Right lobe of liver (tissue), 4 donors: ENCODE measurements around the gene BOC.

ENCODE experiments used
- CTCF ChIP-seq, 4 donors: fragments of 200-600 bp in 3 of 4; fragments of 450-650 bp in 1 of 4; IDR thresholded peaks; one replicate each; pipeline versions ENCODE4 v1.5.1 to v1.8.0; 2016 to 2022; ENCODE audit warnings: antibody characterized with exemption in 4 of 4, mild to moderate bottlenecking in 2 of 4
- POLR2A ChIP-seq: fragments of 450-650 bp; IDR thresholded peaks from one replicate; pipeline ENCODE4 v1.6.1; 2017; ENCODE audit warnings: antibody characterized with exemption, mild to moderate bottlenecking
- donor health status: DM: no; HTN: no; CAD: no.
- donor health status: DM: no; HTN: no; CAD: no.
- donor health status: DM: no; HTN: yes; CAD: no.

- no peak for TF ChIP-seq POLR2A
- no peak for TF ChIP-seq CTCF (IDR thresholded peaks at IDR 0.05)
Observed at GRCh38 chr3:113286524-113286923, 75.2 kb downstream of the BOC start.
